SU-DHL-6 (cell line): ENCODE measurements around the gene CCDC34.

ENCODE experiments used
- H2AFZ ChIP-seq: fragments of 200-600 bp; sonication (generic); 2 replicates; pipeline ENCODE4 v1.6.1; 2014; ENCODE audit warnings: low read depth, mild to moderate bottlenecking, moderate library complexity, mixed read lengths, antibody characterized with exemption, low read length; ENCODE audit not compliant: severe bottlenecking
- H3F3A ChIP-seq: fragments of 200-600 bp; shearing (Covaris generic); 2 replicates; pipeline ENCODE4 v1.6.0; 2016; ENCODE audit warnings: antibody characterized with exemption, mild to moderate bottlenecking; ENCODE audit not compliant: insufficient read depth
- H3K27ac ChIP-seq: fragments of 200-600 bp; sonication (generic); 2 replicates; pipeline ENCODE4 v1.5.1; 2016; ENCODE audit warnings: low read depth, mild to moderate bottlenecking, low read length, moderate library complexity, mixed read lengths
- H3K27me3 ChIP-seq: fragments of 200-600 bp; sonication (generic), shearing (Covaris generic); 2 replicates; pipeline ENCODE4 v1.6.0; 2014; ENCODE audit warnings: mild to moderate bottlenecking, low read length
- H3K36me3 ChIP-seq: fragments of 200-600 bp; sonication (generic); 2 replicates; pipeline ENCODE4 v1.6.1; 2014; ENCODE audit warnings: mild to moderate bottlenecking, low read length, mixed read lengths
- H3K4me2 ChIP-seq: fragments of 300-600, 200-600 bp; shearing (Covaris generic), sonication (generic); 2 replicates; pipeline ENCODE4 v1.6.0; 2014; ENCODE audit warnings: low read length, low read depth, mild to moderate bottlenecking; ENCODE audit not compliant: poor library complexity, severe bottlenecking
- H3K4me3 ChIP-seq: fragments of 200-600 bp; sonication (generic); 2 replicates; pipeline ENCODE4 v1.5.1; 2014; ENCODE audit warnings: antibody characterized with exemption, low read length, mild to moderate bottlenecking, mixed read lengths; ENCODE audit not compliant: insufficient read depth, poor library complexity, severe bottlenecking
- H3K79me2 ChIP-seq: fragments of 200-600 bp; sonication (generic); 2 replicates; pipeline ENCODE4 v1.6.1; 2014; ENCODE audit warnings: mild to moderate bottlenecking, low read length, moderate library complexity; ENCODE audit not compliant: insufficient read depth
- H3K9ac ChIP-seq: fragments of 200-600 bp; sonication (generic); 2 replicates; pipeline ENCODE4 v1.7.0; 2014; ENCODE audit warnings: mild to moderate bottlenecking, low read length
- H3K9me2 ChIP-seq: fragments of 200-600 bp; sonication (generic); replicated peaks from 2 replicates; pipeline ENCODE4 v1.6.1; 2014; ENCODE audit warnings: low read length; ENCODE audit not compliant: insufficient read depth
- H3K9me3 ChIP-seq: fragments of 200-600 bp; sonication (generic); 2 replicates; pipeline ENCODE4 v1.6.1; 2014; ENCODE audit warnings: low read length, mixed read lengths; ENCODE audit not compliant: insufficient read depth
- H4K20me1 ChIP-seq: fragments of 200-600 bp; sonication (generic); 2 replicates; pipeline ENCODE4 v1.6.1; 2014; ENCODE audit warnings: low read depth, mild to moderate bottlenecking, antibody characterized with exemption, low read length, moderate library complexity, mixed read lengths
- EZH2phosphoT487 ChIP-seq: fragments of 200-600 bp; sonication (generic), shearing (Covaris generic); conservative IDR thresholded peaks from 2 replicates; pipeline ENCODE4 v1.6.1; 2018; ENCODE audit warnings: mild to moderate bottlenecking, antibody characterized with exemption, low read length, moderate library complexity, mixed read lengths
- TF ChIP-seq, protein P1 (sequence below): fragments of 200-600 bp; sonication (generic); IDR thresholded peaks from one replicate; pipeline ENCODE4 v1.5.1; 2017; ENCODE audit warnings: antibody characterized with exemption, mild to moderate bottlenecking, low read length, moderate library complexity; ENCODE audit not compliant: insufficient read depth, poor library complexity, severe bottlenecking

The CCDC34 gene

DNA sequence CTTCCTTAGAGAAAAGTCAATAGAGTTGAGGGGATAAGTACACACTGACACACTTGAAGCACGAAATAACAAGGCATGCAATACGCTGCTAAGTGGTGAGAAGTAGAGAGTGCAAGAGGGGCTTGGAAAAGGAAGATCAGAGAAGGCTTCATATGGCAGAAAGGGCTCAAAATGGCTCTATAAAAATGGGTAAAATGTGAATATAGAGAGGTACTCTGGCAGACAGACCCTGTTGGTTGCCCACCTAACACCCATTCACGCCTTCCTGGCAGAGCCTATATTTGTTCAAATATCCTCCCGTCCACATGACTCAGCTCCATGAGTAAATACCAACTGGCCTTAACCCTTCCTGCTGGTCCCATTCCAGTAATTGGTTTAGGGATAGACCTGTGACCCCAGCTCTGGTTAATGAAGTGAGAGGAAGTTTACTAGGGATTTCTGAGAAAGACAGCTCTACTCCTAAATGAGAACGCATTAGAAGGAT, 38.9 kb upstream of the CCDC34 start:
- no peaks in the 10 kb centered on the region for H4K20me1 ChIP-seq
- H3K27me3 ChIP-seq: no peaks in the 10 kb centered on the region
- H3K79me2 ChIP-seq: no peaks in the 10 kb centered on the region
- H3K36me3 ChIP-seq: no peaks in the 10 kb centered on the region
- no peaks in the 10 kb centered on the region for H3K9me2 ChIP-seq
- no peak for TF ChIP-seq EZH2phosphoT487
- TF ChIP-seq, protein P1, sequence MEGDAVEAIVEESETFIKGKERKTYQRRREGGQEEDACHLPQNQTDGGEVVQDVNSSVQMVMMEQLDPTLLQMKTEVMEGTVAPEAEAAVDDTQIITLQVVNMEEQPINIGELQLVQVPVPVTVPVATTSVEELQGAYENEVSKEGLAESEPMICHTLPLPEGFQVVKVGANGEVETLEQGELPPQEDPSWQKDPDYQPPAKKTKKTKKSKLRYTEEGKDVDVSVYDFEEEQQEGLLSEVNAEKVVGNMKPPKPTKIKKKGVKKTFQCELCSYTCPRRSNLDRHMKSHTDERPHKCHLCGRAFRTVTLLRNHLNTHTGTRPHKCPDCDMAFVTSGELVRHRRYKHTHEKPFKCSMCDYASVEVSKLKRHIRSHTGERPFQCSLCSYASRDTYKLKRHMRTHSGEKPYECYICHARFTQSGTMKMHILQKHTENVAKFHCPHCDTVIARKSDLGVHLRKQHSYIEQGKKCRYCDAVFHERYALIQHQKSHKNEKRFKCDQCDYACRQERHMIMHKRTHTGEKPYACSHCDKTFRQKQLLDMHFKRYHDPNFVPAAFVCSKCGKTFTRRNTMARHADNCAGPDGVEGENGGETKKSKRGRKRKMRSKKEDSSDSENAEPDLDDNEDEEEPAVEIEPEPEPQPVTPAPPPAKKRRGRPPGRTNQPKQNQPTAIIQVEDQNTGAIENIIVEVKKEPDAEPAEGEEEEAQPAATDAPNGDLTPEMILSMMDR: no peak
- no peak overlapping the region for H2AFZ ChIP-seq
- H3K4me2 ChIP-seq: no peak overlapping the region
- no peak overlapping the region for H3K9ac ChIP-seq
- no peak overlapping the region for H3K4me3 ChIP-seq
- H3K27ac ChIP-seq: no peak overlapping the region
- no peaks in the 10 kb centered on the region for H3K9me3 ChIP-seq
- no peaks in the 10 kb centered on the region for H3F3A ChIP-seq

DNA sequence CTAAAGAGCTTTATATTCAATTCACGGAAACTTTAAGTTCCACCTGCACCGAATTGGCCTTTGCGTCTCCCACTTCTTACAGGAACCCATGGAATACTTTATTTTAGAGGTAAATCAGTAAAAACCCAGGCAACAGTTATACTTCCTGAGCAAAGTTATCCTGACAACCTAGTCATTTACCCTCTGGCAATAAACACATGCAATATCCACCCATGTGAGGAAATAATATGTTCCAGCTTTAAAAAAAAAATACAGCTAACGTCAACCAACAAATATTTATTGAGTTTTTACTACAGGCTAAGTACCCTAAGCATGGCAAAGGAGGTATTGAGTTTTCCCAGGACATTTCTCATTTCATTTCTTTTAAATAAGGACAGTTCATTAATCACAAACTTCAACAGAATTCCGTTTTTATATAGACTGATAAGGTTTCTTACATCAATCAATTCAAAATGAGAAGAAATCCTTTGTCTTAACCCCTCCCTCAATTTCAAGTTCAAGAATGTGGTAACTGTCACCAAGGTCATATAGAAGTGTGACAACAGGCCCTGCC, 38.3 kb upstream of the CCDC34 start:
- Histone ChIP-seq H3K27ac (no peak overlapping the region), H3K36me3 (no peaks in the 10 kb centered on the region), H3K27me3 (no peaks in the 10 kb centered on the region), H3K9me3 (no peaks in the 10 kb centered on the region), H3K9ac (no peak overlapping the region), H3K79me2 (no peaks in the 10 kb centered on the region), H3F3A (no peaks in the 10 kb centered on the region), H3K4me2 (no peak overlapping the region), H4K20me1 (no peaks in the 10 kb centered on the region), H2AFZ (no peak overlapping the region), H3K4me3 (no peak overlapping the region), H3K9me2 (no peaks in the 10 kb centered on the region)
- no peak for TF ChIP-seq EZH2phosphoT487
- TF ChIP-seq, protein P1: no peak

DNA sequence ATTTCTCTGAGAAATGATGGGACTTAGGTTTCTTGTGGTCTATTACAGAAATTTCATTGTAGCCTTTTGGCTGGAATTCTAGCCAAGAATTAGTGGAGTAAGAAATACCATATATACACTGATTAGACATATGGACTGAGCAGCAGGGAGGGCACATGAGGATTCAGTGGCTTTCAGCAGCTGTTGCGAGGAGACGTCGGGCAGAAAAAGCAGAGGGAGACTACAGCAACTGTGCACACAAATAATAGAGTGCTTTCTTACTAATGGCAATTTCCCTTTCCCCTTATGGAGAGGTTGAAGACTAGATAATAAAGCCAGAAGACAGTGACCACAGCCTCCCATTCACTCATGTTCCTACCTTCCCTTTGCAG, 35.4 kb upstream of the CCDC34 start:
- Histone ChIP-seq H3K9me2 (no peaks in the 10 kb centered on the region), H3K79me2 (no peaks in the 10 kb centered on the region), H3F3A (no peaks in the 10 kb centered on the region), H3K4me3 (no peak overlapping the region), H3K9ac (no peak overlapping the region), H3K4me2 (no peak overlapping the region), H3K9me3 (no peaks in the 10 kb centered on the region), H3K27me3 (no peaks in the 10 kb centered on the region), H3K36me3 (no peaks in the 10 kb centered on the region), H2AFZ (no peak overlapping the region), H3K27ac (no peak overlapping the region), H4K20me1 (no peaks in the 10 kb centered on the region)
- TF ChIP-seq, protein P1: no peak
- no peak for TF ChIP-seq EZH2phosphoT487
